Measurements from ENCODE around the gene PRRT1B.

PRRT1B gene

DNA sequence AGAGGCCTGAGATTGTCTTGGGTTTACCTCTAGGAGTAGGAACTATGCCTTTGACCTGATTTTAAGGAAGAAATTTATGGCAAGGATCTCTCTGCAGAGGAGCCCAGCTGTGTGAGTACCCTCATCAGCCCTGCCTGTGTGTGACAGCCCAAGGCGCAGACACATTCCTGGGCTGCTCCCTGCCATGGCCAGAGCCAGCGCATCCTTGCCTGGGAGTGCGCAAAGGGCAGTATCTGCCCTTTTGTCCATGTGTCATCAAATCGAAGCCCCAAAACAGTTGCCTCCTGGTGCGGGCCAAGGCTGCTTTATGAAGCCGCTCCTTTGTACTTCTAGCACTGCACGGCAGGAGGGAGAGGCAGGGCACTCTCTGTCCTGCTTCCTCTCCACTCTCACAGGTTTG, 51.9 kb downstream of the PRRT1B start:
- DNase-seq (ENCODE audit: low read depth) = no peak

DNA sequence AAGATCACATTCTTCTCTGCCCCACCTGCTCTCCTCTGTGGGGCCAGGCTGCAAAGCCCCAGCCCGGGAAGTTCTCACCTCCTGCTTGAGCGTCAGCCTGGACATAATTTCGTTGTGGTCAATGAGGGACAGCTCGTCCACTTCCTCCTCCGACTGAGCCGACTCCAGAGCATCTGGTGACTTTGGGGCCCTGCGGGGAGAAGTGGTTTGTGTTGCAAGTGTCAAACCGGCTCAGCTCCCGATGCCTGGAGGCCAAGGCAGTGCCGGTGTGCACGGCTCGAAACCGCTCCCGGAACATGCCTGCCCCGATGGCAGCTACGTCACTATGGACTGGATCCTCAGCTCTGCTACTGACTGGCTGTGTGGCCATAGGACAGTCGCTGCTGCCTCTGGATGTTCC, 52.8 kb downstream of the PRRT1B start:
- DNase-seq (ENCODE audit: low read depth) = no peak

DNA sequence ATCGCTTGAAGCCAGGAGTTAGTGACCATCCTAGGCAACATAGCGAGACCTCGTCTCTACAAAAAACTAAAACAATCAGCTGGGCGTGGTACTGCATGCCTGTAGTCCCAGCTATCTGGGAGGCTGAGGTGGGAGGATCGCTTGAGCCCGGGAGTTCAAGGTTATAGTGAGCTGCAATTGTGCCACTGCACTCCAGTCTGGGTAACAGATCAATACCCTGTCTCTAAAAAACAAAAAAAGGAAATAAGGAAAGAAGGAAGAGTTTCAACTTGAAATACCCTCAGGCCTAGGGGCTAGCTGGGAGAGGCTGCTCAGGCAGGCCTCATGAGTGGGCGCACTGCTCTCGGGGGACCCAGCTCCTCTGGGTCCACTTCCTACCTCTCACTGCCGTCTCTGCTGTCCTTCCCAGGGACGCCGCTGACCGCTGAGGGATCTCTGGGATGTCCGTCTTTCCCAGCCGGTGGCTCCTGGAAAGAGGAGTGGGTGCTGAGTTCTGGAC, 56.4 kb downstream of the PRRT1B start:
- DNase-seq (ENCODE audit: low read depth) = no peak

DNA sequence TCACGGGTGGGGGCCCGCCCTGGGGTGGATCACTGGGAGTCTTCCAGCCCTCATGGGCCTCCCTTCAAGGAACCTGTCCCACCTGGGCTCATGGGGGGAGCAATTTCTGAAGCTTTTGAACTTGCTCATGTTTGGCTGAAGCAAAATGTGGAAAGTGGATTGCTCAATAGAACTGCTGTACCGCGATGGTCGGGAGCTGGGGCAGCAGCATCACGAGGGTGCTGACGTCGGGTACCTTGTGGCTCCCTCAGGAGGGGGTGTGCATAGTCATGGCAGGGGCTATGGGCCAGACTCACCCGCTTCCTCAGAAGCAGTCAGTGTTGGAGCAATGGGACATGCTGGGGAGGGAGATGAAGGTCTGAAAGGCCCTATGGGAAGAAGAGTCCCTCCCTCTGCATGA, 57.9 kb downstream of the PRRT1B start:
- DNase-seq (ENCODE audit: low read depth) = no peak

DNA sequence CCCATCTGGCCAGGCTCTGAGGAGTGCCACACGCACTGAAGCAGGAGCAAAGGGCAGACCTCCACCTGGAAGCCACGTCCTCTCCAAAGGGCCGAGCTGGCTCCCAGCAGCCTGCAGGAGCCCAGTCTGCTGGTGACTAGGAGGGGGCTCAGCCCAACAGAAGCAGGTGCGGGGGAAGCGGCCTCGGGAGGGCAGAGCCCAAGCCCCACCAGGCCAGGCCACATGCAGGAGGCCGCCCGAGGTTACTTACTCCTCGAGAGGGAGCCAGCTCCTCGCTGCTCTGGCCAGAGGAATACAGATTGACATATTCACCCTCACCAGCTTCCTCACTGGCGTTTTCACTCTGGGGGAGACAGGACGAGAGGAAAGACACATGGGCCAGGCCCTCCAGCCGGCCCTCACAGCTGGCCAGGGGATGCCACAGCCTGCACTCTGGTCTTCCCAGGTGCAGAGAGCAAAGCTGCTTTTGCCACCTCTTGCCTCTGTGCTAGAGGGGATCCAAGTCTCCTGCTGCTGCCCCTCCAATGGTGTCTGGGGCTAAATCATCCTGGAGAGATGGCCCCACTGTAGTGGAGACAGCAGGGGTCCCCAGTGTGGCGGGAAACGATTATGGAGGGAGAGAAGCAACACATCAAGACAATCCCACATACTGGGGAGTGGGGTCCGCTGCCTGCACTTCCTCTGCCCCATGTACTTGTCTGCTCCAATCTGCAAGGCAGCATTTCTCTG, 58.6 kb downstream of the PRRT1B start:
- no peak for DNase-seq (ENCODE audit: low read depth)

DNA sequence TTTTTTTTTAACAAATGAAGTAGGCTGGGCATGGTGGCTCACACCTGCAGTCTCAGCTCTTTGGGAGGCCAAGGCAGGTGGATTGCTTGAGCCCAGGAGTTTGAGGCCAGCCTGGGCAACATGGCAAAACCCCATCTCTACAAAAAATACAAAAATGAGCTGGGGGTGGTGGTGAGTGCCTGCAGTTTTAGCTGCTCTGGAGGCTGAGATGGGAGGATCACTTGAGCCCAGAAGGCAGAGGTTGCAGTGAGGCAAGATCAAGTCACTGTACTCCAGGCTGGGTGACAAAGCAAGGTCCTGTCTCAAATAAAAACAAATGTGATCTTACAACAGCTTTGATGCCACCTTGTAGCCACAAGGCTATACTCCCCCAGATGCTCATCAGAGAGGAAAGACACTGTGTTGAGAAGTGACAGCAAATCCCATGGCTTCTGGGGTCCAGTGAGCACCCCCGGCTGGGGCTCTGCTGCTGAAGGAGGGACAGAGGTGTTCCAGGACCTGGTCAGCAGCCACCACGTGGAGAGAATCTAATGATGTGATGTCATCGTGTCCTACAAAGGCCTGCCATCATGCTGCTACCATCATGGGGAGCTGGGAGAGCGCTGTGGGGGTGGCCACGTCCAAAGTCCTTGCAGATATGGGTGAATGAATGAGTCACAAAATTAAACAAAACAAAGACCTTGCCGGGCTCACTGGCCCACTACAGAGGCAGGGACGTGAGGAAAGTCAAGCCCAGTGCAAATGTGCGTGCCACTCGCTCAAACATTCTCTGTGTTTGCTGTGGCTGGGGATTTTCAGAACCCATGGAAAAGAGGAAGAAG, 60.7 kb downstream of the PRRT1B start:
- no peak for DNase-seq (ENCODE audit: low read depth)

DNA sequence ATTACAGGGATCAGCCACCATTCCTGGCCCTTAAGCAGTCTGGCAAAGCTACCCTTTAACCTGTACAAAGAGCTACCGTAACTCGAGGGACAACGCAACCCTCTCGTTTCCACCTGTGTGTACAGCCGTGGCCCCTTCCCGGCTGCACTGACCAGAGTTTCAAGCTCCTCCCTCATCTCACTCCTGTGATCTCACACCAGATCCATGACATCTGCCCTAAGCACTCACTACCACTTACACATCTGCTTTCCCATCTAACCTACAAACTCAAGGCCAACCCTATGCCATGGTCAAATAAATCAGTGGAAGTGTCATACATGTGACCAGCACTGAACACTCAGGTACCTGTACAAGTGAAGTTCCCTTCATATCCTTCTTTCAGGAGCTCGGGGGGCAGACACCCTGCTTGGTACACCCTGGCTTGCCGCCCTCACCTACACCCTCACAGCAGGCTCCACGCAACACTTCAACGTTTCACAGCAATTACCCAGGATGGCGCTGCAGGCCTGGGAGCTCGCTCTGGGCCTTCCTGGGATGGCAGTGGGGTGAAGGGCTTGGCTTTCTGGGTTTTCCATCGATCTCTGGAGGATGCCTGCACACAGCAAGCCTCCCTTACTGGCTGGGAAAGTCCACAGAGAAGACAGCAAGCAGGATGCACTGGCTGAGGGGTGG, 61.7 kb downstream of the PRRT1B start:
- no peak for DNase-seq (ENCODE audit: low read depth)

DNA sequence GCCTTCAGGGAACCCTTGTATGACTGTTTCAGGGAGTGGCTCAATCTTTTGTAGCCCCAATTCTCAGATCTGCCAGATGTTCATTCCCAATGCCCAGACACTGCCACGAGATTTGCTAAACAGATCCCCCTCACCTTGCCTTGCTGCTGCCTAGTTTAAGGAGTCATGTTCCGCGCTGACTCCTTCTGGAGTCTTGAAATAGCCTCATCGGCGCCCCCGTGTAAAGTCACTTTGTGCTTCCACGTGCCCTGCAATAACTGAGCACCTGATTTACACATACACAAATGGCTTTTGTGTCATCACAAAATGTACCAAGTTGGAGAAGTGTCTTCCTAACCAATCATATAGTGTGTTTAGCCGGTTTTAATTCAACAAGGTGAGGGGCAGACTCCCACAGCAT, 62.3 kb downstream of the PRRT1B start:
- no peak for DNase-seq (ENCODE audit: low read depth)

DNA sequence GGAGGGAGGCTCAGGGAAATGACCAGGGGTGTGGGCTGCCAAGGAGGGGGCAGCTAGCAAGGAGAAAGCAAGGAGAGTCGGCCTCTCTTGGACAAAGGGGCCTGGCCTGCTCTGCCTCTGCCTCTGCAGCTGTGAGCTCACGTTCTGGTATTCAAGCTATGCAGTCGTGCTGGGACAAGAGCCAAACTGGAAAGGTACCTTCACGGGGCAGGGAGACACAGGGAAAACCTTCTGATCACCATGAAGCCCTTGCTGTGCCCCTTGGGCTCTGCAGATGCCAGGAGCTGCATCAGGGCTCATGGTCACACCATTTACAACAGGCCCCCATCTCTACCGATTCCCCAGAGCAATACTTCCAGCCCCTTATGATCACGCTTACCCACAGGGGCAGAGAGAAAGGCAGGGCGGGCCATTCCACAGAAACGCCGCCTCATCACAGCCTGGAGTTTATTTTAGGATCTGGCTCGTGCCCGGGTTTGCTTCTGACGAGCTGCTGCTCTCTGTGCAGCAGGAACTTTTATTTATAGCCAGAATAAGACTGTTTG, 63.2 kb downstream of the PRRT1B start:
- no peak for DNase-seq (ENCODE audit: low read depth)
